GM12878 (cell line): Measurements from ENCODE around the gene ABHD8. TPM values are rescaled to one million over a fixed set of nuclear protein-coding genes. Genes with fewer than 3 reads are reported as not detected.

ENCODE experiments used
- ATAC-seq: fragments of 200-7000 bp; cut with Tn5 transposase; 3 replicates; pipeline ENCODE4 v1.9.1; 2020; ENCODE audit warnings: mild to moderate bottlenecking, moderate library complexity
- BruUV-seq: library from RNA; stranded (reverse); fragments of 400-500 nt; replicated peaks from 2 replicates; lab custom pipeline; 2021; lab: Mats Ljungman, UMichigan
- CTCF ChIA-PET: fragments of 300-600 bp; sonication (Branson Sonifier 250); formaldehyde crosslinking; extraction: SDS; loops from one replicate; lab custom pipeline; 2021; ENCODE audit warnings: inconsistent platforms; lab: Yijun Ruan, JAX
- POLR2A ChIA-PET: fragments of 350-600 bp; formaldehyde crosslinking; extraction: SDS; loops from one replicate; lab custom pipeline; 2021; ENCODE audit warnings: inconsistent platforms; lab: Charles Lee
- RAD21 ChIA-PET: fragments of 300-600 bp; sonication (Branson Sonifier 250); formaldehyde crosslinking; loops from one replicate; lab custom pipeline; 2023; ENCODE audit warnings: antibody characterized with exemption; ENCODE audit not compliant: unreplicated experiment; lab: Charles Lee
- SMC1A ChIA-PET: fragments of 300-600 bp; sonication (Branson Sonifier 250); formaldehyde crosslinking; loops from one replicate; lab custom pipeline; 2023; ENCODE audit not compliant: unreplicated experiment, uncharacterized antibody; lab: Charles Lee
- DNase-seq: peaks from one replicate; pipeline ENCODE4 v3.0.0-alpha.2; 2011; ENCODE audit warnings: low read depth, low spot score
- FAIRE-seq: peaks from 3 replicates; lab custom pipeline; 2011; peaks lifted over from hg19 to GRCh38; lab: Jason Lieb, UNC
- H2AFZ ChIP-seq: 2 replicates; pipeline ENCODE4 v1.6.0; 2011; ENCODE audit warnings: low read depth, low read length, control low read depth; ENCODE audit not compliant: control insufficient read depth
- H3K27ac ChIP-seq: 2 replicates; pipeline ENCODE4 v1.5.1; 2011; ENCODE audit warnings: control low read depth; ENCODE audit not compliant: control insufficient read depth, insufficient read depth
- H3K27me3 ChIP-seq, 2 experiments: replicated peaks in 1 of 2; 2 replicates each; pipeline versions ENCODE4 v1.6.0 to v1.6.1; 2011; ENCODE audit warnings: low read length in 1 of 2; ENCODE audit not compliant: control insufficient read depth in 2 of 2, insufficient read depth in 2 of 2
- H3K36me3 ChIP-seq, 2 experiments: 2 replicates each; pipeline ENCODE4 v1.5.1; 2011; ENCODE audit warnings: low read length in 1 of 2; ENCODE audit not compliant: control insufficient read depth in 2 of 2, insufficient read depth in 2 of 2
- H3K4me1 ChIP-seq: 2 replicates; pipeline ENCODE4 v1.6.1; 2011; ENCODE audit warnings: mild to moderate bottlenecking, low read length, moderate library complexity, mixed read lengths; ENCODE audit not compliant: control insufficient read depth, insufficient read depth
- H3K4me2 ChIP-seq: 2 replicates; pipeline ENCODE4 v1.6.0; 2011; ENCODE audit warnings: control low read depth; ENCODE audit not compliant: control insufficient read depth, insufficient read depth
- H3K4me3 ChIP-seq: fragments of 200-600 bp; sonication (generic); 2 replicates; pipeline ENCODE4 v1.5.1; 2016
- H3K79me2 ChIP-seq: 2 replicates; pipeline ENCODE4 v1.6.0; 2011; ENCODE audit warnings: low read length; ENCODE audit not compliant: control insufficient read depth, insufficient read depth
- H3K9ac ChIP-seq: 2 replicates; pipeline ENCODE4 v1.8.0; 2011; ENCODE audit warnings: low read length, control low read depth, mixed read lengths; ENCODE audit not compliant: control insufficient read depth, insufficient read depth
- H3K9me3 ChIP-seq: replicated peaks from 3 replicates; pipeline ENCODE4 v1.5.1; 2011; ENCODE audit warnings: mild to moderate bottlenecking, low read length; ENCODE audit not compliant: control insufficient read depth, insufficient read depth
- H4K20me1 ChIP-seq: 2 replicates; pipeline ENCODE4 v1.6.0; 2011; ENCODE audit not compliant: control insufficient read depth, insufficient read depth
- BHLHE40 ChIP-seq, 2 experiments: fragments of 450-650 bp in 1 of 2; IDR thresholded peaks; 2 replicates each; pipeline ENCODE4 v1.6.1; 2011 to 2017; ENCODE audit warnings: low read depth in 2 of 2, borderline replicate concordance in 1 of 2, improper control_type of control experiment in 1 of 2, low read length in 1 of 2, mild to moderate bottlenecking in 1 of 2
- BMI1 ChIP-seq: fragments of 450-650 bp; IDR thresholded peaks from 2 replicates; pipeline ENCODE4 v1.6.1; 2016; ENCODE audit warnings: mild to moderate bottlenecking, moderate library complexity, borderline replicate concordance
- CHD4 ChIP-seq: fragments of 200-600 bp; sonication (generic); IDR thresholded peaks from 2 replicates; pipeline ENCODE4 v1.6.1; 2016; ENCODE audit warnings: mild to moderate bottlenecking
- ELK1 ChIP-seq: IDR thresholded peaks from 2 replicates; pipeline ENCODE4 v1.6.1; 2012; ENCODE audit warnings: low read depth, low read length, improper control_type of control experiment
- JUND ChIP-seq: IDR thresholded peaks from 2 replicates; pipeline ENCODE4 v1.6.1; 2012; ENCODE audit warnings: low read depth, mild to moderate bottlenecking, low read length, improper control_type of control experiment, moderate library complexity
- NBN ChIP-seq: fragments of 450-650 bp; IDR thresholded peaks from 2 replicates; pipeline ENCODE4 v1.6.1; 2016
- NFIC ChIP-seq: IDR thresholded peaks from 2 replicates; pipeline ENCODE4 v1.6.1; 2012; ENCODE audit warnings: low read depth, mild to moderate bottlenecking, inconsistent platforms, low read length, moderate library complexity
- PML ChIP-seq: IDR thresholded peaks from 2 replicates; pipeline ENCODE4 v1.6.1; 2012; ENCODE audit warnings: low read length, inconsistent platforms
- POLR2AphosphoS2 ChIP-seq: IDR thresholded peaks from 2 replicates; pipeline ENCODE4 v1.6.1; 2011; ENCODE audit warnings: low read depth, mild to moderate bottlenecking, low read length, improper control_type of control experiment, moderate library complexity
- POU2F2 ChIP-seq: IDR thresholded peaks from 3 replicates; pipeline ENCODE4 v1.6.1; 2011; ENCODE audit warnings: low read depth, mild to moderate bottlenecking, low read length, borderline replicate concordance
- PRDM15 ChIP-seq: fragments of 450-650 bp; formaldehyde crosslinking; IDR thresholded peaks from 2 replicates; pipeline ENCODE4 v1.4.0; 2020; ENCODE audit warnings: mild to moderate bottlenecking, moderate library complexity
- RBBP5 ChIP-seq: fragments of 200-600 bp; sonication (generic); conservative IDR thresholded peaks from 2 replicates; pipeline ENCODE4 v1.6.1; 2016
- SREBF2 ChIP-seq: IDR thresholded peaks from 2 replicates; pipeline ENCODE4 v1.6.1; 2012; ENCODE audit warnings: mild to moderate bottlenecking, low read length
- USF2 ChIP-seq: IDR thresholded peaks from 2 replicates; pipeline ENCODE4 v1.6.1; 2011; ENCODE audit warnings: low read depth, low read length, improper control_type of control experiment, borderline replicate concordance
- WRNIP1 ChIP-seq: IDR thresholded peaks from 2 replicates; pipeline ENCODE4 v1.6.1; 2011; ENCODE audit warnings: low read depth, low read length, improper control_type of control experiment, borderline replicate concordance
- YBX1 ChIP-seq: fragments of 450-650 bp; IDR thresholded peaks from 2 replicates; pipeline ENCODE4 v1.6.1; 2016; ENCODE audit warnings: antibody characterized with exemption
- ZBED1 ChIP-seq: IDR thresholded peaks from 2 replicates; pipeline ENCODE4 v1.6.1; 2016; ENCODE audit warnings: borderline replicate concordance
- WGBS: methylation state at CpG from one replicate; pipeline ENCODE4 v1.1.6; 2016; ENCODE audit warnings: low lambda C conversion rate; ENCODE audit not compliant: insufficient replicate concordance, insufficient coverage; ENCODE audit errors: missing lambda C conversion rate; 5-methylcytosine and 5-hydroxymethylcytosine counted together
- in situ Hi-C: fragments of 300-500 bp; cut with MboI; formaldehyde crosslinking; loops from 9 replicates; pipeline ENCODE4 v1.14.3; 2018; ENCODE audit warnings: mixed read lengths
- intact Hi-C: fragments of 100-400 bp; cut with micrococcal nuclease; formaldehyde crosslinking; loops from one replicate; pipeline ENCODE4 v1.14.2; 2022; ENCODE audit not compliant: unreplicated experiment
- polyA plus RNA-seq, 11 experiments: library from polyadenylated mRNA; depleted of rRNA in 4 of 11; unstranded in 6 of 11; stranded (reverse) in 5 of 11; fragments of >200 nt; fragmentation: Nextera tagmentation in 4 of 11; fragmentation: Illumina TruSeq in 1 of 11; extraction: Ambion mirVana in 4 of 11; extraction: Trizol in 1 of 11; gene quantifications; 1 replicate in 1 of 11; 2 replicates in 10 of 11; pipeline versions ENCODE4 v1.2.1 to v1.2.3, GENCODE V29; 2011 to 2016; ENCODE audit warnings: inconsistent platforms in 2 of 11, missing spikeins in 2 of 11, low read depth in 1 of 11
- total RNA-seq, 4 experiments: library from RNA; depleted of rRNA in 3 of 4; stranded (reverse); fragments of >200 nt in 3 of 4; fragmentation: Illumina TruSeq in 1 of 4; extraction: Trizol in 1 of 4; gene quantifications; 2 replicates each; pipeline versions ENCODE4 v1.2.1 to v1.2.3, GENCODE V29; 2013 to 2021

The ABHD8 gene
- total and polyA plus RNA-seq, 10 of the 15 experiments (the other 5 are each of a cell fraction or from before 2014, with no cell fraction given) = 0.03 to 12.5 (median 6.0) TPM

- ChIA-PET CTCF (interaction anchor here (0.6 to 10.5 kb wide), 14 partner anchors 12 to 192 kb away, joined by 3 to 120 read pairs (median 4); partner anchors contain the start of genes ANKLE1, MRPL34 and USE1), RAD21 (interaction anchor here (0.7 to 2.3 kb wide), 7 partner anchors 10 to 192 kb away, joined by 3 to 12 read pairs (median 4); partner anchors contain the start of gene ANKLE1), SMC1A (interaction anchor here (0.6 to 1.9 kb wide), 8 partner anchors 14 to 195 kb away, joined by 3 to 7 read pairs (median 4); partner anchors contain the start of genes ABHD8, MRPL34 and USE1), POLR2A (interaction anchor here (0.6 kb wide), 1 partner anchor 48 kb away, joined by 3 read pairs; no protein-coding TSS in a partner anchor)
- DNase-seq (no peak), ATAC-seq (peak; percentile 100), FAIRE-seq (peak; percentile 96)
- no peaks in the 10 kb centered on the region; the same call in 2 of the 3 replicates for H3K9me3 ChIP-seq
- H3K9ac ChIP-seq = no peak overlapping the region
- no peaks in the 10 kb centered on the region for H4K20me1 ChIP-seq
- H3K27me3 ChIP-seq = no peaks in the 10 kb centered on the region
- no peaks in the 10 kb centered on the region for H3K79me2 ChIP-seq
- intact Hi-C loops (loop anchor here (1.0 to 10.0 kb wide), 3 partner anchors 21 to 486 kb away; no protein-coding TSS in a partner anchor), in situ Hi-C loops (no loop called here)
- no peak overlapping the region for H3K4me3 ChIP-seq
- no peak overlapping the region for H3K27ac ChIP-seq
- peak overlapping the region; percentile 77 for H2AFZ ChIP-seq
- H3K4me2 ChIP-seq = no peak overlapping the region; the same call in 1 of the 2 replicates
- 3% methylated on average over 15 of the region's 15 CpGs for WGBS
- no peaks in the 10 kb centered on the region for H3K36me3 ChIP-seq
- no TSS peak for BruUV-seq
- H3K4me1 ChIP-seq = peaks cover 7% of the 10 kb centered on the region
- TF ChIP-seq PRDM15 (CRISPR knock-in tag) (no peak), USF2 (no peak), CHD4 (no peak), PML (no peak), RBBP5 (no peak), POLR2AphosphoS2 (no peak), NBN (peak; percentile 78), JUND (no peak), POU2F2 (peak; percentile 42; the same call in 1 of the 3 replicates), SREBF2 (no peak), ELK1 (peak; percentile 32; the same call in 1 of the 2 replicates), YBX1 (no peak), BMI1 (no peak), NFIC (no peak), BHLHE40 (IDR thresholded peaks at IDR 0.05; ENCODE audit: borderline replicate concordance in 1 of 2, low read depth in 2 of 2, low read length in 1 of 2) (0 out of 4 replicates have a peak, but pooled peaks of 1 of the 2 experiments have one; percentile 22), ZBED1 (no peak), WRNIP1 (no peak)
Measured at GRCh38 chr19:17260842-17261325, 42.3 kb downstream of the ABHD8 start.
